HEK293 (cell line): ENCODE results near the gene RIN3.

Experiments
- CTCF ChIA-PET: fragments of 350-600 bp; formaldehyde crosslinking; extraction: SDS; loops from one replicate; lab custom pipeline; 2021; ENCODE audit warnings: antibody characterized with exemption; lab: Yijun Ruan, JAX
- POLR2A ChIA-PET: fragments of 300-600 bp; formaldehyde crosslinking; extraction: SDS; loops from one replicate; lab custom pipeline; 2020; ENCODE audit warnings: antibody characterized with exemption, inconsistent platforms; lab: Yijun Ruan, JAX
- H3K27ac ChIP-seq: fragments of 200-500 bp; sonication (Bioruptor generic); 2 replicates; pipeline ENCODE4 v1.5.1; 2014; ENCODE audit warnings: low read depth, low read length, control low read depth, inconsistent platforms; ENCODE audit errors: extremely low read depth
- H3K36me3 ChIP-seq, 2 experiments: fragments of 200-500 bp in 1 of 2; sonication (Bioruptor generic) in 1 of 2; 1 replicate in 1 of 2; 2 replicates in 1 of 2; pipeline ENCODE4 v1.5.1; 2014 to 2017; ENCODE audit warnings: inconsistent platforms in 2 of 2, low read length in 2 of 2; ENCODE audit not compliant: control insufficient read depth in 2 of 2, insufficient read depth in 1 of 2
- H3K4me1 ChIP-seq: fragments of 200-500 bp; sonication (Bioruptor generic); 2 replicates; pipeline ENCODE4 v1.5.1; 2014; ENCODE audit warnings: mild to moderate bottlenecking, low read length, inconsistent platforms; ENCODE audit not compliant: control insufficient read depth, insufficient read depth
- H3K4me3 ChIP-seq: 2 replicates; pipeline ENCODE4 v1.5.1; 2011; ENCODE audit warnings: low read depth, mild to moderate bottlenecking, control low read depth, low read length, moderate library complexity
- H3K9me3 ChIP-seq: fragments of 200-500 bp; sonication (Bioruptor generic); 2 replicates; pipeline ENCODE4 v1.5.1; 2014; ENCODE audit warnings: low read depth, low read length, inconsistent platforms; ENCODE audit not compliant: control insufficient read depth, insufficient read depth
- GFI1B ChIP-seq: fragments of 450-650 bp; formaldehyde crosslinking; IDR thresholded peaks from 2 replicates; pipeline ENCODE4 v1.5.1; 2016; ENCODE audit warnings: missing biosample characterization, missing genetic modification characterization
- GLI2 ChIP-seq: fragments of 450-650 bp; formaldehyde crosslinking; IDR thresholded peaks from 2 replicates; pipeline ENCODE4; 2017; ENCODE audit warnings: missing biosample characterization, missing genetic modification characterization, low read depth, borderline replicate concordance
- GLIS2 ChIP-seq: fragments of 450-650 bp; formaldehyde crosslinking; IDR thresholded peaks from 2 replicates; pipeline ENCODE4 v1.5.1; 2016; ENCODE audit warnings: missing biosample characterization, missing genetic modification characterization
- PRDM1 ChIP-seq: fragments of 450-650 bp; formaldehyde crosslinking; IDR thresholded peaks from 2 replicates; pipeline ENCODE4; 2016; ENCODE audit warnings: missing biosample characterization, missing genetic modification characterization
- PRDM6 ChIP-seq: fragments of 450-650 bp; formaldehyde crosslinking; IDR thresholded peaks from 2 replicates; pipeline ENCODE4 v1.5.1; 2017; ENCODE audit warnings: missing biosample characterization, missing genetic modification characterization
- SALL2 ChIP-seq: fragments of 450-650 bp; formaldehyde crosslinking; IDR thresholded peaks from 2 replicates; pipeline ENCODE4 v1.5.0; 2017; ENCODE audit warnings: missing biosample characterization, mild to moderate bottlenecking, missing genetic modification characterization, borderline replicate concordance
- SP2 ChIP-seq: fragments of 450-650 bp; formaldehyde crosslinking; IDR thresholded peaks from 2 replicates; pipeline ENCODE4 v1.5.1; 2016; ENCODE audit warnings: missing biosample characterization, missing genetic modification characterization
- TSHZ1 ChIP-seq: fragments of 450-650 bp; formaldehyde crosslinking; IDR thresholded peaks from 2 replicates; pipeline ENCODE4 v1.5.1; 2016; ENCODE audit warnings: missing biosample characterization, missing genetic modification characterization, borderline replicate concordance
- ZBTB21 ChIP-seq: fragments of 450-650 bp; formaldehyde crosslinking; IDR thresholded peaks from 2 replicates; pipeline ENCODE4 v1.5.1; 2017; ENCODE audit warnings: missing biosample characterization, missing genetic modification characterization
- ZNF239 ChIP-seq: fragments of 450-650 bp; formaldehyde crosslinking; IDR thresholded peaks from 2 replicates; pipeline ENCODE4 v1.5.1; 2016; ENCODE audit warnings: missing biosample characterization, missing genetic modification characterization
- ZNF274 ChIP-seq, 2 experiments: fragments of 200-500 bp in 1 of 2; fragments of 450-650 bp in 1 of 2; sonication (Bioruptor generic) in 1 of 2; formaldehyde crosslinking in 1 of 2; IDR thresholded peaks; 2 replicates each; pipeline versions ENCODE4 v1.5.1 to v1.6.1; 2014 to 2016; ENCODE audit warnings: borderline replicate concordance in 1 of 2, inconsistent platforms in 1 of 2, low read length in 1 of 2, missing biosample characterization in 1 of 2, missing genetic modification characterization in 1 of 2
- ZNF280D ChIP-seq: fragments of 450-650 bp; formaldehyde crosslinking; IDR thresholded peaks from 2 replicates; pipeline ENCODE4 v1.5.1; 2016; ENCODE audit warnings: missing biosample characterization, missing genetic modification characterization
- ZNF292 ChIP-seq: fragments of 450-650 bp; formaldehyde crosslinking; IDR thresholded peaks from 2 replicates; pipeline ENCODE4 v1.5.1; 2016; ENCODE audit warnings: low read depth, missing biosample characterization, missing genetic modification characterization, borderline replicate concordance
- ZNF341 ChIP-seq: fragments of 450-650 bp; formaldehyde crosslinking; IDR thresholded peaks from 2 replicates; pipeline ENCODE4; 2016; ENCODE audit warnings: low read depth, missing biosample characterization, missing genetic modification characterization
- ZNF37A ChIP-seq: fragments of 450-650 bp; IDR thresholded peaks from 2 replicates; pipeline ENCODE4 v1.5.1; 2018; ENCODE audit warnings: missing biosample characterization, missing genetic modification characterization
- ZNF394 ChIP-seq: fragments of 450-650 bp; formaldehyde crosslinking; IDR thresholded peaks from 2 replicates; pipeline ENCODE4 v1.5.1; 2016; ENCODE audit warnings: missing biosample characterization, missing genetic modification characterization, mild to moderate bottlenecking, moderate library complexity, borderline replicate concordance
- ZNF544 ChIP-seq: fragments of 450-650 bp; formaldehyde crosslinking; IDR thresholded peaks from 2 replicates; pipeline ENCODE4 v1.5.0; 2017; ENCODE audit warnings: missing biosample characterization, missing genetic modification characterization
- ZNF585B ChIP-seq: fragments of 450-650 bp; formaldehyde crosslinking; IDR thresholded peaks from 2 replicates; pipeline ENCODE4 v1.5.1; 2016; ENCODE audit warnings: missing biosample characterization, missing genetic modification characterization
- ZNF623 ChIP-seq: fragments of 450-650 bp; formaldehyde crosslinking; IDR thresholded peaks from 2 replicates; pipeline ENCODE4 v1.5.1; 2016; ENCODE audit warnings: missing biosample characterization, missing genetic modification characterization
- ZNF664 ChIP-seq: fragments of 450-650 bp; formaldehyde crosslinking; IDR thresholded peaks from 2 replicates; pipeline ENCODE4 v1.5.1; 2016; ENCODE audit warnings: missing biosample characterization, missing genetic modification characterization
- ZNF704 ChIP-seq: fragments of 450-650 bp; formaldehyde crosslinking; IDR thresholded peaks from 2 replicates; pipeline ENCODE4 v1.5.1; 2016; ENCODE audit warnings: missing biosample characterization, missing genetic modification characterization
- ZNF707 ChIP-seq: fragments of 450-650 bp; formaldehyde crosslinking; IDR thresholded peaks from 2 replicates; pipeline ENCODE4 v1.5.1; 2016; ENCODE audit warnings: missing biosample characterization, missing genetic modification characterization
- ZSCAN16 ChIP-seq: fragments of 450-650 bp; formaldehyde crosslinking; IDR thresholded peaks from 2 replicates; pipeline ENCODE4 v1.5.1; 2016; ENCODE audit warnings: missing biosample characterization, missing genetic modification characterization
- TF ChIP-seq, protein P1 (sequence below): fragments of 450-650 bp; formaldehyde crosslinking; IDR thresholded peaks from 2 replicates; pipeline ENCODE4 v1.5.1; 2016; ENCODE audit warnings: missing biosample characterization, missing genetic modification characterization

RIN3 gene

GRCh38 chr14:92589213-92589852, 75.8 kb downstream of the RIN3 start:
- no peak overlapping the region for H3K27ac ChIP-seq
- TF ChIP-seq ZSCAN16 (no peak), ZNF704 (tag by site-specific recombination) (no peak), ZNF544 (tag by site-specific recombination) (no peak), ZNF664 (tag by site-specific recombination) (no peak), GLIS2 (tag by site-specific recombination) (no peak), ZNF239 (tag by site-specific recombination) (no peak), ZNF37A (tag by site-specific recombination) (no peak), ZNF341 (tag by site-specific recombination) (no peak), ZNF394 (no peak), SALL2 (tag by site-specific recombination) (no peak), ZBTB21 (no peak), ZNF274 (IDR thresholded peaks at IDR 0.05; ENCODE audit: low read length) (no peak), ZNF274 (tag by site-specific recombination; IDR thresholded peaks at IDR 0.05; ENCODE audit: borderline replicate concordance) (no peak), TSHZ1 (tag by site-specific recombination) (no peak), ZNF623 (tag by site-specific recombination) (no peak), GLI2 (tag by site-specific recombination) (no peak)
- POLR2A ChIA-PET: no interaction called here
- H3K9me3 ChIP-seq: no peaks in the 10 kb centered on the region; the same call in 1 of the 2 replicates
- no peaks in the 10 kb centered on the region for H3K36me3 ChIP-seq
- no peak overlapping the region for H3K4me3 ChIP-seq
- CTCF ChIA-PET: interaction anchor here (0.5 to 1.3 kb wide), 6 partner anchors 16 to 606 kb away, joined by 3 to 5 read pairs (median 4); no protein-coding TSS in a partner anchor
- H3K4me1 ChIP-seq: no peaks in the 10 kb centered on the region

DNA sequence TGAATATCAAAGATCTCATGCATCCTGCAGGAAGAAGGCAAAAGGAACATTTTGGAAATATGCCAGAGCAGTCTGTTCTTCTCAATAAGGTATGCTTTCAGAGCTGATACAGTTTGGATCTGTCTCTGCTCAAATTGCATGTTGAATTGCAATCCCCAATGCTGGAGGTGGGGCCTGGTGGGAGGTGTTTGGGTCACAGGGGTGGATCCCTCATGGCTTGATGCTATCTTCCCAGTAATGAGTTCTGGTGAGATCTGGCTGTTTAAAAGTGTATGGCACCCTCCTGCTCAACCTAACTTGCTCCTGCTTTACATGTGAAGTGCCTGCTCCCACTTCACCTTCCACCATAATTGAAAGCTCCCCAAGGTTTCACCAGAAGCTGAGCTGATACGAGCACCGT, 76.6 kb downstream of the RIN3 start:
- no peaks in the 10 kb centered on the region for H3K4me1 ChIP-seq
- CTCF ChIA-PET: interaction anchor here (0.7 to 1.1 kb wide), 3 partner anchors 9 to 101 kb away, joined by 3 to 4 read pairs (median 4); no protein-coding TSS in a partner anchor
- POLR2A ChIA-PET: no interaction called here
- TF ChIP-seq PRDM6 (tag by site-specific recombination): no peak
- no peak for TF ChIP-seq GFI1B (tag by site-specific recombination)
- no peak for TF ChIP-seq ZNF707
- no peak for TF ChIP-seq ZNF292 (tag by site-specific recombination)
- no peak for TF ChIP-seq SP2 (tag by site-specific recombination)
- TF ChIP-seq, protein P1, sequence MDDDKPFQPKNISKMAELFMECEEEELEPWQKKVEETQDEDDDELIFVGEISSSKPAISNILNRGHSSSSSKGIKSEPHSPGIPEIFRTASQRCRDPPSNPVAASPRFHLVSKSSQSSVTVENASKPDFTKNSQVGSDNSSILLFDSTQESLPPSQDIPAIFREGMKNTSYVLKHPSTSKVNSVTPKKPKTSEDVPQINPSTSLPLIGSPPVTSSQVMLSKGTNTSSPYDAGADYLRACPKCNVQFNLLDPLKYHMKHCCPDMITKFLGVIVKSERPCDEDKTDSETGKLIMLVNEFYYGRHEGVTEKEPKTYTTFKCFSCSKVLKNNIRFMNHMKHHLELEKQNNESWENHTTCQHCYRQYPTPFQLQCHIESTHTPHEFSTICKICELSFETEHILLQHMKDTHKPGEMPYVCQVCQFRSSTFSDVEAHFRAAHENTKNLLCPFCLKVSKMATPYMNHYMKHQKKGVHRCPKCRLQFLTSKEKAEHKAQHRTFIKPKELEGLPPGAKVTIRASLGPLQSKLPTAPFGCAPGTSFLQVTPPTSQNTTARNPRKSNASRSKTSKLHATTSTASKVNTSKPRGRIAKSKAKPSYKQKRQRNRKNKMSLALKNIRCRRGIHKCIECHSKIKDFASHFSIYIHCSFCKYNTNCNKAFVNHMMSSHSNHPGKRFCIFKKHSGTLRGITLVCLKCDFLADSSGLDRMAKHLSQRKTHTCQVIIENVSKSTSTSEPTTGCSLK (tag by site-specific recombination): no peak
- no peak for TF ChIP-seq PRDM1 (tag by site-specific recombination)
- TF ChIP-seq ZNF585B (tag by site-specific recombination): no peak
- TF ChIP-seq ZNF280D (tag by site-specific recombination): no peak

More for the DNA sequence above, 76.6 kb downstream of the RIN3 start:
- Histone ChIP-seq H3K9me3 (no peaks in the 10 kb centered on the region; the same call in 1 of the 2 replicates), H3K36me3 (no peaks in the 10 kb centered on the region), H3K27ac (no peak overlapping the region), H3K4me3 (no peak overlapping the region)
